Measurements from ENCODE around the gene SH3GL3.

The SH3GL3 gene

DNA sequence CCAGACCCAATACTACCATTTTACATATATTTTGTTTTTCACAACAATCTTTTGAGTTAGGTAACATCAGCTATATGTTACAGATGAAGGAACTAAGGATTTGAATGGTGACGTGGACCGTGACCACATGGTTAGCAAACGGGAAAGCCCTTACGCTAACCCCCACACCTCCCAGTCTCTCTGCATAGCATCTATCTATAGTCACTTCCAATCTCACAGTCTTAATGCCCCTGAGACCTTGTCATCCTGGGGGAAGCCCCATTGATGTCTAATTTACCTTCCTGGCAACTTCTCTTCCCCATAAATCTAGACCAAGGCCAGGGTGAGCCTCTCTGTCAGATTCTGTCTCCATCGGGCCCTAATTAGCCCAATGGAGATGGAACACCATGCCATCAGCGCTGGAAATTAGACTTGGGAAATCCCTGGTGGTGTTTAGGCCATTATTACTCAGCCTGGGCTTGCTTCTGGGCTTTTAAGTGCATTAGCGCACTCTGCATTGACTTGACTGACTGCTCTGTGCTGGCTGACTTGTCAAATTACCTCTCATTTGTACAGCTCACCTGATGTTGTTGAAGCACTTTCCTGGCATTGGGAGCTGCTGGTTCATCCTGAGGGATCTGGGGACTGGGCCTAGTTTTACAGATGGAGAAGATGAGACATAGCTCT, 34.0 kb upstream of the SH3GL3 start:
- no CpG with 5 or more reads among the region's 7 CpGs for WGBS (ENCODE audit: extremely low coverage, insufficient coverage, insufficient read length)
- Histone ChIP-seq H3K18ac (ENCODE audit: low read length) (no peak overlapping the region), H4K91ac (ENCODE audit: low read depth, low read length) (no peak overlapping the region), H2BK120ac (ENCODE audit: insufficient read depth, low read length, poor library complexity) (no peak overlapping the region), H3K9me3 (ENCODE audit: insufficient read depth, low read depth, low read length) (no peaks in the 10 kb centered on the region), H2BK12ac (ENCODE audit: low read length) (no peak overlapping the region), H3K79me2 (ENCODE audit: control insufficient read depth, insufficient read depth, low read length, poor library complexity) (no peaks in the 10 kb centered on the region), H3K27me3 (ENCODE audit: insufficient read depth, low read length) (no peaks in the 10 kb centered on the region), H3K4me1 (ENCODE audit: control insufficient read depth in 1 of 2, insufficient read depth in 2 of 2, low read length in 2 of 2) (peaks cover 0 to 3% of the 10 kb centered on the region in 2 experiments), H4K12ac (ENCODE audit: low read depth, low read length) (no peak overlapping the region), H2AFZ (ENCODE audit: insufficient read depth, low read length, poor library complexity) (no peak overlapping the region), H3K23ac (ENCODE audit: low read length) (no peak overlapping the region), H2AK5ac (ENCODE audit: low read length) (no peak overlapping the region), H3K36me3 (ENCODE audit: control insufficient read depth in 1 of 2, insufficient read depth in 2 of 2, low read length in 2 of 2) (no peaks in the 10 kb centered on the region), H3K27ac (ENCODE audit: low read depth, low read length) (no peak overlapping the region), H3K9ac (ENCODE audit: low read length) (no peak overlapping the region), H2BK5ac (ENCODE audit: low read depth, low read length, poor library complexity) (no peak overlapping the region), H3K14ac (ENCODE audit: low read length) (no peak overlapping the region), H4K8ac (ENCODE audit: low read depth, low read length) (no peak overlapping the region), H3K4ac (ENCODE audit: low read depth, low read length) (no peak overlapping the region), H3K4me3 (ENCODE audit: low read depth, low read length) (no peak overlapping the region), H3K79me1 (ENCODE audit: low read length) (no peaks in the 10 kb centered on the region), H3K4me2 (ENCODE audit: low read length) (no peak overlapping the region)
- DNase-seq: no peak

DNA sequence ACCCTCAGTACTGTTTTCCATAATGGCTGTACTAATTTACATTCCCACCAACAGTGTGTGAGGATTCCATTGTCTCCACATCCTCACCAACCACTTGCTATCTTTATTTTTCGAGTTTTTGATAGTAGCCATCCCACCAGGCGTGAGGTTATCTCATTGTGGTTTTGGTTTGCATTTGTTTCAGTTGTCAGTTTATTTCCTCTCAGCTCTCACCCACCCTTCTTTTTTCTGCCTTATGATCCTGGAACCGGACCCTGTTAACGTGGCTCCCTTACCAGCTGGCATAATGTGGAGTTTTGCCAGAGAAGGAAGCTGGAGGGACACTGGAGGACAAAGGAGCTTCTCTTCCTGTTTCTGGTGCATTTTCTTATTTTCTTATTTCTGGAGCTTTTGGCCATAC, 25.1 kb upstream of the SH3GL3 start:
- Histone ChIP-seq H4K91ac (ENCODE audit: low read depth, low read length) (no peak overlapping the region), H3K27me3 (ENCODE audit: insufficient read depth, low read length) (no peaks in the 10 kb centered on the region), H3K18ac (ENCODE audit: low read length) (no peak overlapping the region), H3K4me1 (ENCODE audit: control insufficient read depth in 1 of 2, insufficient read depth in 2 of 2, low read length in 2 of 2) (no peaks in the 10 kb centered on the region), H4K8ac (ENCODE audit: low read depth, low read length) (no peak overlapping the region), H3K4me3 (ENCODE audit: low read depth, low read length) (no peak overlapping the region), H3K27ac (ENCODE audit: low read depth, low read length) (no peak overlapping the region), H3K14ac (ENCODE audit: low read length) (no peak overlapping the region), H2BK12ac (ENCODE audit: low read length) (no peak overlapping the region), H2BK5ac (ENCODE audit: low read depth, low read length, poor library complexity) (no peak overlapping the region), H3K4me2 (ENCODE audit: low read length) (no peak overlapping the region), H4K12ac (ENCODE audit: low read depth, low read length) (no peak overlapping the region), H3K79me1 (ENCODE audit: low read length) (no peaks in the 10 kb centered on the region), H3K79me2 (ENCODE audit: control insufficient read depth, insufficient read depth, low read length, poor library complexity) (no peaks in the 10 kb centered on the region), H2BK120ac (ENCODE audit: insufficient read depth, low read length, poor library complexity) (no peak overlapping the region), H3K36me3 (ENCODE audit: control insufficient read depth in 1 of 2, insufficient read depth in 2 of 2, low read length in 2 of 2) (no peaks in the 10 kb centered on the region), H3K23ac (ENCODE audit: low read length) (no peak overlapping the region), H3K9ac (ENCODE audit: low read length) (no peak overlapping the region), H3K4ac (ENCODE audit: low read depth, low read length) (no peak overlapping the region), H2AFZ (ENCODE audit: insufficient read depth, low read length, poor library complexity) (no peak overlapping the region), H2AK5ac (ENCODE audit: low read length) (no peak overlapping the region), H3K9me3 (ENCODE audit: insufficient read depth, low read depth, low read length) (peaks cover 5% of the 10 kb centered on the region)
- no peak for DNase-seq
- no CpG with 5 or more reads among the region's 4 CpGs for WGBS (ENCODE audit: extremely low coverage, insufficient coverage, insufficient read length)

DNA sequence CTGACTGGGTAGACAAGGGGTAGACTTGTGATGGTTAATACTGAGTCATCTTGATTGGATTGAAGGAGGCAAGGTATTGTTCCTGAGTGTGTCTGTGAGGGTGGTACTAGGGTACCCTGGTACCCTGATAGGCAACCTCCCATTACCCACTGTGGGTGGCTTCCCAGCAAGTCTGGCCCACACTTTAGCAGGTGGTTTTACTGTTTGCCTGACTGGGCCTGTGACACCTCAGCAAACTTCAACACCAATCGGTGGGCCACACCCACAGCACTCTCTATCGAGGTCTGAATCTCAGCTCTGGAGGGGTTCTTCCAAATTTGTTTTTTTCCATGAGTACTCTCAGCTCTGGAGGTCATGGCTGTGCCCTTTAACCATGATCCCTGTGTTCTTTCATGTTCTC, 24.6 kb upstream of the SH3GL3 start:
- H3K9me3 ChIP-seq (ENCODE audit: insufficient read depth, low read depth, low read length): peaks cover 5% of the 10 kb centered on the region
- H3K4me3 ChIP-seq (ENCODE audit: low read depth, low read length): no peak overlapping the region
- H3K27ac ChIP-seq (ENCODE audit: low read depth, low read length): no peak overlapping the region
- DNase-seq: no peak
- no peak overlapping the region for H3K9ac ChIP-seq (ENCODE audit: low read length)
- H3K27me3 ChIP-seq (ENCODE audit: insufficient read depth, low read length): no peaks in the 10 kb centered on the region
- no peak overlapping the region for H2AK5ac ChIP-seq (ENCODE audit: low read length)
- H3K4me1 ChIP-seq (ENCODE audit: control insufficient read depth in 1 of 2, insufficient read depth in 2 of 2, low read length in 2 of 2): no peaks in the 10 kb centered on the region
- WGBS (ENCODE audit: extremely low coverage, insufficient coverage, insufficient read length): no CpG with 5 or more reads among the region's 2 CpGs
- no peak overlapping the region for H3K4ac ChIP-seq (ENCODE audit: low read depth, low read length)
- H3K18ac ChIP-seq (ENCODE audit: low read length): no peak overlapping the region
- H3K79me1 ChIP-seq (ENCODE audit: low read length): no peaks in the 10 kb centered on the region
- no peak overlapping the region for H4K8ac ChIP-seq (ENCODE audit: low read depth, low read length)
- H2BK12ac ChIP-seq (ENCODE audit: low read length): no peak overlapping the region
- no peak overlapping the region for H3K14ac ChIP-seq (ENCODE audit: low read length)
- H2BK120ac ChIP-seq (ENCODE audit: insufficient read depth, low read length, poor library complexity): no peak overlapping the region
- no peak overlapping the region for H3K23ac ChIP-seq (ENCODE audit: low read length)
- no peak overlapping the region for H4K91ac ChIP-seq (ENCODE audit: low read depth, low read length)
- H3K4me2 ChIP-seq (ENCODE audit: low read length): no peak overlapping the region
- no peak overlapping the region for H2BK5ac ChIP-seq (ENCODE audit: low read depth, low read length, poor library complexity)
- H4K12ac ChIP-seq (ENCODE audit: low read depth, low read length): no peak overlapping the region
- no peaks in the 10 kb centered on the region for H3K79me2 ChIP-seq (ENCODE audit: control insufficient read depth, insufficient read depth, low read length, poor library complexity)
- no peak overlapping the region for H2AFZ ChIP-seq (ENCODE audit: insufficient read depth, low read length, poor library complexity)
- H3K36me3 ChIP-seq (ENCODE audit: control insufficient read depth in 1 of 2, insufficient read depth in 2 of 2, low read length in 2 of 2): no peaks in the 10 kb centered on the region

DNA sequence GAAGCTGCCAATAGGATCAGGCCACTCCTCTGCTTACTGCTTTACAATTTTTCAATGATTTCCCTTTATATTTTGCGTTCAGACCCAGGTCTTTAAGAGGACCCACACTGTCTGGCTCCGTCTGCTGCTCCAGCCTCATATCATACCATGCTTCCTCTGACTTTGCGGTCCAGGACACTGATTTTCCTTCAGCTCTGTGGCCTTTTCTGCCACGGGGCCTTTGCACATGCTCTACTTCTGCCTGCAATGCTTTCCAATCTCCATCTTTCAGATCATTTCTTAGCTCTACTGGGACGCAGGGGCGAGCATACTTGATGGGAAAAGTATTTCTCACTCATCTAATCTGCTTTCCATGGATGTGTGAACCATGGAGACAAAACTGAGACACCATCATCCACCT, 23.0 kb upstream of the SH3GL3 start:
- no peak overlapping the region for H3K23ac ChIP-seq (ENCODE audit: low read length)
- H3K27ac ChIP-seq (ENCODE audit: low read depth, low read length): no peak overlapping the region
- no peak overlapping the region for H3K18ac ChIP-seq (ENCODE audit: low read length)
- H4K12ac ChIP-seq (ENCODE audit: low read depth, low read length): no peak overlapping the region
- peaks cover 5% of the 10 kb centered on the region for H3K9me3 ChIP-seq (ENCODE audit: insufficient read depth, low read depth, low read length)
- no peaks in the 10 kb centered on the region for H3K79me1 ChIP-seq (ENCODE audit: low read length)
- WGBS (ENCODE audit: extremely low coverage, insufficient coverage, insufficient read length): no CpG with 5 or more reads among the region's 6 CpGs
- no peaks in the 10 kb centered on the region for H3K36me3 ChIP-seq (ENCODE audit: control insufficient read depth in 1 of 2, insufficient read depth in 2 of 2, low read length in 2 of 2)
- no peaks in the 10 kb centered on the region for H3K4me1 ChIP-seq (ENCODE audit: control insufficient read depth in 1 of 2, insufficient read depth in 2 of 2, low read length in 2 of 2)
- no peak overlapping the region for H4K91ac ChIP-seq (ENCODE audit: low read depth, low read length)
- H2BK12ac ChIP-seq (ENCODE audit: low read length): no peak overlapping the region
- H3K4me3 ChIP-seq (ENCODE audit: low read depth, low read length): no peak overlapping the region
- no peak overlapping the region for H3K4me2 ChIP-seq (ENCODE audit: low read length)
- H3K14ac ChIP-seq (ENCODE audit: low read length): no peak overlapping the region
- H3K79me2 ChIP-seq (ENCODE audit: control insufficient read depth, insufficient read depth, low read length, poor library complexity): no peaks in the 10 kb centered on the region
- no peak overlapping the region for H2BK5ac ChIP-seq (ENCODE audit: low read depth, low read length, poor library complexity)
- H3K4ac ChIP-seq (ENCODE audit: low read depth, low read length): no peak overlapping the region
- H4K8ac ChIP-seq (ENCODE audit: low read depth, low read length): no peak overlapping the region
- no peak overlapping the region for H3K9ac ChIP-seq (ENCODE audit: low read length)
- H3K27me3 ChIP-seq (ENCODE audit: insufficient read depth, low read length): no peaks in the 10 kb centered on the region
- no peak overlapping the region for H2BK120ac ChIP-seq (ENCODE audit: insufficient read depth, low read length, poor library complexity)
- no peak overlapping the region for H2AFZ ChIP-seq (ENCODE audit: insufficient read depth, low read length, poor library complexity)
- H2AK5ac ChIP-seq (ENCODE audit: low read length): no peak overlapping the region
- no peak for DNase-seq

All from trophoblast cell (in vitro differentiated cells and primary cell).